Tibial nerve (tissue), 3 donors: ENCODE measurements around the gene ZRANB2.

Experiments used
- POLR2A ChIP-seq, 2 donors: fragments of 450-650 bp; IDR thresholded peaks; one replicate each; pipeline ENCODE4 v1.6.1; 2017; ENCODE audit warnings: antibody characterized with exemption in 2 of 2, mild to moderate bottlenecking in 2 of 2, moderate library complexity in 2 of 2
- TF ChIP-seq, protein P1 (sequence below), 5 experiments: fragments of 200-600 bp in 3 of 5; fragments of 450-650 bp in 2 of 5; sonication (generic) in 3 of 5; IDR thresholded peaks; one replicate each; pipeline ENCODE4 v1.5.1; 2016 to 2019; ENCODE audit warnings: antibody characterized with exemption in 5 of 5, mild to moderate bottlenecking in 3 of 5, moderate library complexity in 2 of 5

DNA sequence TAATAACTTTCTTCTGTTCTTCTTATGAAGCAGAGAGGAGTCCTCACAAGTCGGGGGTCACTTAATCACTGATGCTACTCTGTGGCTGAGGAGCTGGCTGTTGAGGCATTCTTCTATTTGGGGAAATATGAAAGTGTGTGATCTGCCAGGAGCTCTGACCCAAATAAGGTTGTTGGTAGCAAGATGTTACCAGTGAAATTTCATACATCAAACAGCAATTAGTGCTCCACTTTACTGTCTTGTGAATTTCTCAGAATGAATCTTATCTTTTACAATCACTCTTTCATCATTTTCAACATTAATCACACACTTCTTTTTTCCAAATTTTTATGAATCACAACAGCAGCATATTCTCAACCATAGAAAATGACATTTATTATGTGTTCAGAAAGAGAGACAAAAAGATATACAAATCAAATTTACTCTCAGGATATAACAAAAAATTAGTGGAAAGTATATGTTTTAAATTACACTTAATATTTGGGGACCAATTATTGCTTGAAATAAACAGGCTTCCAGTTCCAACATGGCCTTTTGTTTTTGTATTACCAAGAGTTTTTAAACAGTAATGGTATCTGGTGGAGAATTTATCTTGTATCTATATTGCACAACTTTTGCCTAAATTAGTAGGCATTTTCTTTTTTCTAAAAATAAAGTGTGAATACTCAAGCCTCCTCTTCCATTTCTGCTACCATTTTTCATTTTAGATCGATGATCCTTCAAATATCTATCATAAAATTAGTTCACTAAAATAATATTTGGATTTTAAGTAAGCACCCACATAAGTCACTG is 42.8 kb downstream of the ZRANB2 start:
- TF ChIP-seq, protein P1, sequence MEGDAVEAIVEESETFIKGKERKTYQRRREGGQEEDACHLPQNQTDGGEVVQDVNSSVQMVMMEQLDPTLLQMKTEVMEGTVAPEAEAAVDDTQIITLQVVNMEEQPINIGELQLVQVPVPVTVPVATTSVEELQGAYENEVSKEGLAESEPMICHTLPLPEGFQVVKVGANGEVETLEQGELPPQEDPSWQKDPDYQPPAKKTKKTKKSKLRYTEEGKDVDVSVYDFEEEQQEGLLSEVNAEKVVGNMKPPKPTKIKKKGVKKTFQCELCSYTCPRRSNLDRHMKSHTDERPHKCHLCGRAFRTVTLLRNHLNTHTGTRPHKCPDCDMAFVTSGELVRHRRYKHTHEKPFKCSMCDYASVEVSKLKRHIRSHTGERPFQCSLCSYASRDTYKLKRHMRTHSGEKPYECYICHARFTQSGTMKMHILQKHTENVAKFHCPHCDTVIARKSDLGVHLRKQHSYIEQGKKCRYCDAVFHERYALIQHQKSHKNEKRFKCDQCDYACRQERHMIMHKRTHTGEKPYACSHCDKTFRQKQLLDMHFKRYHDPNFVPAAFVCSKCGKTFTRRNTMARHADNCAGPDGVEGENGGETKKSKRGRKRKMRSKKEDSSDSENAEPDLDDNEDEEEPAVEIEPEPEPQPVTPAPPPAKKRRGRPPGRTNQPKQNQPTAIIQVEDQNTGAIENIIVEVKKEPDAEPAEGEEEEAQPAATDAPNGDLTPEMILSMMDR (IDR thresholded peaks at IDR 0.05) = no peak
- no peak for TF ChIP-seq POLR2A (IDR thresholded peaks at IDR 0.05)
